Esophagus squamous epithelium (tissue), 5 donors: ENCODE measurements around the gene RASA3. TPM values are rescaled to one million over a fixed set of nuclear protein-coding genes. Genes with fewer than 3 reads are reported as not detected.

Experiments used
- DNase-seq: peaks from one replicate; lab custom pipeline; 2025; lab: John Stamatoyannopoulos, UW
- H3K27ac ChIP-seq, 4 donors: fragments of 200-600 bp; sonication (generic); one replicate each; pipeline ENCODE4 v1.5.1; 2016 to 2019; ENCODE audit warnings: mild to moderate bottlenecking in 1 of 4
- H3K27me3 ChIP-seq, 4 donors: fragments of 200-600 bp; sonication (generic); 1 replicate in 3 of 4; 2 replicates in 1 of 4; pipeline versions ENCODE4 v1.5.1 to v1.6.0; 2017 to 2021; ENCODE audit warnings: antibody characterized with exemption in 1 of 4
- H3K36me3 ChIP-seq, 3 donors: fragments of 200-600 bp; sonication (generic); one replicate each; pipeline ENCODE4 v1.5.1; 2016 to 2019
- H3K4me1 ChIP-seq, 3 donors: fragments of 200-600 bp; sonication (generic); one replicate each; pipeline ENCODE4 v1.5.1; 2017 to 2019
- H3K4me3 ChIP-seq, 4 donors: fragments of 200-600 bp; sonication (generic); 1 replicate in 3 of 4; 2 replicates in 1 of 4; pipeline ENCODE4 v1.5.1; 2016 to 2019; ENCODE audit warnings: mild to moderate bottlenecking in 2 of 4, moderate library complexity in 1 of 4
- H3K9me3 ChIP-seq, 3 donors: fragments of 200-600 bp; sonication (generic); one replicate each; pipeline ENCODE4 v1.5.1; 2016 to 2019
- CTCF ChIP-seq, 6 experiments: fragments of 450-650 bp in 4 of 6; fragments of 200-600 bp in 2 of 6; sonication (generic) in 2 of 6; IDR thresholded peaks; one replicate each; pipeline ENCODE4 v1.5.1; 2016 to 2019; ENCODE audit warnings: antibody characterized with exemption in 6 of 6, mild to moderate bottlenecking in 4 of 6, moderate library complexity in 4 of 6
- POLR2A ChIP-seq, 4 donors: fragments of 450-650 bp; IDR thresholded peaks; one replicate each; pipeline ENCODE4 v1.6.1; 2017; ENCODE audit warnings: antibody characterized with exemption in 4 of 4, mild to moderate bottlenecking in 4 of 4, moderate library complexity in 3 of 4
- WGBS, 2 donors: methylation state at CpG; one replicate each; pipeline ENCODE4 v1.1.5; 2018; 5-methylcytosine and 5-hydroxymethylcytosine counted together
- intact Hi-C: fragments of 100-400 bp; cut with DNase I; formaldehyde crosslinking; loops from one replicate; pipeline ENCODE4 v1.15.0; 2022
- total RNA-seq, 4 donors: library from RNA; depleted of rRNA; stranded (reverse); fragments of >200 nt; gene quantifications; one replicate each; pipeline ENCODE4 v1.1.0, GENCODE V29; 2016
- donor health status: DM: yes; HTN: yes; CAD: no.

Gene RASA3
- total RNA-seq, 4 donors from 2014 or later = 1.4 to 8.8 (median 3.1) TPM

GRCh38 chr13:113996912-113997745, 135.3 kb downstream of the RASA3 start:
- Histone ChIP-seq H3K4me3 (no peak overlapping the region), H3K27ac (peak overlapping the region in 1 of 4 donors; percentile 61), H3K36me3 (peaks cover 0 to 25% (median 7%) of the 10 kb centered on the region in 3 donors), H3K4me1 (peaks cover 0 to 17% (median 0%) of the 10 kb centered on the region in 3 donors), H3K9me3 (no peaks in the 10 kb centered on the region), H3K27me3 (no peaks in the 10 kb centered on the region)
- DNase-seq = no peak
- intact Hi-C loops = no loop called here
- no peak for TF ChIP-seq POLR2A (IDR thresholded peaks at IDR 0.05)
- TF ChIP-seq CTCF (IDR thresholded peaks at IDR 0.05) = no peak
- WGBS, 2 donors = 79 to 81% methylated on average over 9 to 13 of the region's 13 CpGs

- peaks cover 0 to 24% (median 7%) of the 10 kb centered on the region in 3 donors for H3K36me3 ChIP-seq
Observed at GRCh38 chr13:113996081-113996911, 136.1 kb downstream of the RASA3 start.

GRCh38 chr13:113995051-113995601, 137.3 kb downstream of the RASA3 start:
- Histone ChIP-seq H3K27ac (no peak overlapping the region), H3K4me3 (no peak overlapping the region), H3K4me1 (peaks cover 0 to 17% (median 0%) of the 10 kb centered on the region in 3 donors), H3K9me3 (no peaks in the 10 kb centered on the region), H3K36me3 (peaks cover 0 to 32% (median 7%) of the 10 kb centered on the region in 3 donors), H3K27me3 (no peaks in the 10 kb centered on the region)
- TF ChIP-seq CTCF (IDR thresholded peaks at IDR 0.05) = no peak
- TF ChIP-seq POLR2A (IDR thresholded peaks at IDR 0.05) = no peak
- no peak for DNase-seq
- WGBS, 2 donors = 87 to 88% methylated on average over 6 to 10 of the region's 23 CpGs
- intact Hi-C loops = no loop called here

More at GRCh38 chr13:113996081-113996911, 136.1 kb downstream of the RASA3 start:
- no peak for DNase-seq
- TF ChIP-seq CTCF (IDR thresholded peaks at IDR 0.05) (no peak), POLR2A (IDR thresholded peaks at IDR 0.05) (no peak)
- intact Hi-C loops = no loop called here
- H3K27ac ChIP-seq = no peak overlapping the region
- no peak overlapping the region for H3K4me3 ChIP-seq
- H3K27me3 ChIP-seq = no peaks in the 10 kb centered on the region
- 76 to 92% methylated on average over 2 to 8 of the region's 38 CpGs for WGBS, 2 donors
- peaks cover 0 to 17% (median 0%) of the 10 kb centered on the region in 3 donors for H3K4me1 ChIP-seq
- no peaks in the 10 kb centered on the region for H3K9me3 ChIP-seq

GRCh38 chr13:113992276-113993005, 140.0 kb downstream of the RASA3 start:
- whole genome bisulfite sequencing, 2 donors = 88 to 90% methylated on average over 21 of the region's 21 CpGs
- H3K27me3 ChIP-seq = no peaks in the 10 kb centered on the region
- intact Hi-C loops = no loop called here
- no peak overlapping the region for H3K4me3 ChIP-seq
- no peak overlapping the region for H3K27ac ChIP-seq
- no peaks in the 10 kb centered on the region for H3K9me3 ChIP-seq
- no peak for TF ChIP-seq POLR2A (IDR thresholded peaks at IDR 0.05)
- no peak for TF ChIP-seq CTCF (IDR thresholded peaks at IDR 0.05)
- peaks cover 0 to 3% (median 0%) of the 10 kb centered on the region in 3 donors for H3K4me1 ChIP-seq
- peaks cover 4 to 38% (median 7%) of the 10 kb centered on the region in 3 donors for H3K36me3 ChIP-seq
- DNase-seq = no peak
